NCI-H2029 (cell line): ENCODE data around the gene ZEB1.

Source experiments
- DNase-seq: peaks from one replicate; lab custom pipeline; 2025; lab: John Stamatoyannopoulos, UW

The ZEB1 gene

GRCh38 chr10:31318854-31319601, at the start of gene ZEB1:
ZEB1 (plus strand) TSS chr10:31319216; CDS start chr10:31319235, 19 bp downstream.
- DNase-seq, result peak; percentile 82

DNA sequence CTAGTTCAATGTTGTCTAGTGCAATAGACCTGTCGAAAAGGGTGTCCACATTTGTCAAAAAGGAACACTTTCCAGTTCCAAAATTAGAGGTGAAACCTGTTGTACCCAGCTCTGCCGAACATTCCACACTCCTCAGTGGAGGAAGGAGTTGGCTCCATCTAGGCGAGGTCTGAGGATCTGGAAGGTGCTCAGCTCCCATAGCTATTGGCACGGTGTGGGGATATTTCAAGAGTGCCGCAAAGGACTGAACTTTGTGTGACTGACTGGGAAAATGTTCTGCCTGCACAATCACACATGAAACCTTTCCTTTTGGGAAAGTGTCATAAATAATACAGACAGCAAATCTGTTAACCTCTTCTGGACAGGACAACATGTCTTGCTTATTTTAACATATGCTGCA, 48.1 kb upstream of the ZEB1 start:
- no peak for DNase-seq

DNA sequence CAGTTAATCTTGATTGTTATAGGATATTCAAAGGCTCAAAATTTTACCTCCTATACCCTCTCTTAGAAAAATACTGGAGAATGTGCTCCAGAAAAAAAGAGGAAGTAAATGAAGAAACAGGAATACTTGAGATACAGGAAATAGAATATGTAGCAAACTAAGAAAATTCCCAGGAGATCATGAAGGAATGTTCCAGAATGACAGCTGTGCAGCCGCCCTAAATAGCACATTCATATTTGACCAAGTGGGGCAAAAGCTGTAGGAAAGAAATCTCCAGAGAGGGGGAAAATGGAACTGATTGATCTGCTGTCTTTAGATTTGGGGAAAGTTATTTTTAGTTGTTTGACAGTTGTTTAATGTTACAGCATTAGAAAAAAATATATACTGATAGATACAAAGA, 46.2 kb upstream of the ZEB1 start:
- no peak for DNase-seq

DNA sequence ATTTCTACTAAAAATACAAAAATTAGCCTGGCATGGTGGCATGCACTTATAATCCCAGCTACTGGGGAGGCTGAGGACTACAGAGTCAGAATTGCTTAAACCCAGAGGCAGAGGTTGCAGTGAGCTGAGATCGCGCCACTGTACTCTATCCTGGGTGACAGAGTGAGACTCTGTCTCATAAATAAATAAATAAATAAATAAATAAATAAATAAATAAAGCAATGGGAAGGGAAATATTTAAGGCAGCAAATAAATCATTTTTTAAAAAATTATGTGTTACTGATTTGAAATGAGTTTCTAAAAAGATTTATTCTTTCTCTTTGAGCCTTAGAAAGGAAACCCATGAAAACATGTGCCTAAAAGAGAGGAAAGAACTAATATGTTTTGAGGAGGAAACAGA, 45.2 kb upstream of the ZEB1 start:
- no peak for DNase-seq

DNA sequence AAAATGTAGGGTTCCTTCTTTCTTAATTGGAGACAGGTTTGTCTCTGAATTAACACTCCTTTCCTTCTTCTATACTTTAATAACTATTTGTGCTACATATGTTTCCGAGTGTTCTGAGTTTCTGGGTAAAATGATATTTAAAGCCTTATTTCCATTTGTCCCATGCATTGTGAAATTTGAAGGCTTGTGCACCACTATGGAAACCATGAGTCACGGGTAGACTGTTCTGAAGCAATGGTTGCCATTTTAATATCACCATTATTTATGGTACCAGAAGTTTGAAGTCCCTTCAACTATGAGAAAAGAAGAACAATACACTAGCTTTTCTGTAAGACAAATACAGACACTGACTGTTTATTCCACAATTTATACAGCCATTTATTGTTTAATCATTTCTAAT, 44.7 kb upstream of the ZEB1 start:
- no peak for DNase-seq

GRCh38 chr10:31278279-31278941, 40.6 kb upstream of the ZEB1 start:
- no peak for DNase-seq

DNA sequence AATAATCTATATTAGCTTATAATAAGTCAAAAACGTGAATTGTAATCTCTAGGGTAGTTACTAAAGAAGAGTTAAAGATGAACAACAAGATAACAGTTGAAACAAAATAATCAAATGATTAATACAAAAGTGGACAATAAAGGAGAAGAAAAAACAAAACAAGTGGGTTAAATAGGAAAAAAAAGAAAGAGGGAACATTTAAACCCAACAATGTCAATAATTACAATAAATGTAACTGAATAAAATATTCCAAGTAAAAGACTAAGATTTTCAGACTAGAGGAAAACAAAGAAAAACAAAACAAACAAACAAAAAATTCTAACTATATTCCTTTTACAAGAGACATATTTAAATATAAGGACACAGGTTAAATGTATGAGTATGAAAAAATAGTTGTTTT, 38.0 kb upstream of the ZEB1 start:
- no peak for DNase-seq

DNA sequence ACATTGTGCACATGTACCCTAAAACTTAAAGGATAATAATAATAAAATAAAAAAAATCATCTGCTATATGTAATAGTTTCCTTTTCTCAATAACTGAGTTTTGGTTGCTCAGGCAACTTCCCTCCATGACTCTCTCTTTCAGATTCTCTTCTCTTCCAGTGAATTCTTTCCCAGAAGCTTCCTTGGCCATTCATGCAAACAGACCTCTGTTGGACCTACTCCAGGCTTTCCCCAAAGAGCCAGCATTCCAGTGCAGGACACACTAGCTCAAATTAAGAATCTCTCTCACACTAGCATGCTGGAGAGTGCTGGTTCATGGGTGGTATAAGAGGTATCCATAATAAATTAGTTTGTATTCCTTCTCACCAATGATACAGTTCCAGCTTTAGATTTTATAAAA, 31.0 kb upstream of the ZEB1 start:
- DNase-seq, result no peak

GRCh38 chr10:31288962-31289361, 30.1 kb upstream of the ZEB1 start:
- no peak for DNase-seq

- DNase-seq, result no peak
Measured at GRCh38 chr10:31290386-31290785, 28.6 kb upstream of the ZEB1 start.

GRCh38 chr10:31291123-31291522, 27.9 kb upstream of the ZEB1 start:
- DNase-seq, result no peak

- DNase-seq, result no peak
Measured at GRCh38 chr10:31294558-31294957, 24.5 kb upstream of the ZEB1 start.

- DNase-seq, result no peak
Measured at GRCh38 chr10:31296754-31297153, 22.3 kb upstream of the ZEB1 start.

- DNase-seq, result no peak
Measured at GRCh38 chr10:31299119-31299518, 19.9 kb upstream of the ZEB1 start.

GRCh38 chr10:31303212-31303611, 15.8 kb upstream of the ZEB1 start:
- DNase-seq, result no peak

GRCh38 chr10:31304291-31304970, 14.6 kb upstream of the ZEB1 start:
- no peak for DNase-seq

DNA sequence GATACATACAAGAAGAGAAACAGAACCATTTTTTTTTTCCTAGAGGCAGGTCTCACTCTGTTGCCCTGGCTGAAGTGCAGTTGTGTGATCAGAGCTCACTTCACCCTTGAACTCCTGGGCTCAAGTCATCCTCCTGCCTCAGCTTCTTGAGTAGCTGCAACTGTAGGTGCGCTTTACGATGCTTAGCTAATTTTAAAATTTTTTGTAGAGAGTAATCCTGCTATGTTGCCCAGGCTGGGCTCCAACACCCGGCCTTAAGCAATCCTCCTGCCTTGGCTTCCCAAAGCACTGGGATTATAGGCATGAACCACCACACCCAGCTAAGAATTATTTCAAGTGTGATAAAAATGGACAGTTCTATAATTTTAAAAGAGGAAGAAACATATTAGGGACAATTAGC, 5.6 kb upstream of the ZEB1 start:
- no peak for DNase-seq

DNA sequence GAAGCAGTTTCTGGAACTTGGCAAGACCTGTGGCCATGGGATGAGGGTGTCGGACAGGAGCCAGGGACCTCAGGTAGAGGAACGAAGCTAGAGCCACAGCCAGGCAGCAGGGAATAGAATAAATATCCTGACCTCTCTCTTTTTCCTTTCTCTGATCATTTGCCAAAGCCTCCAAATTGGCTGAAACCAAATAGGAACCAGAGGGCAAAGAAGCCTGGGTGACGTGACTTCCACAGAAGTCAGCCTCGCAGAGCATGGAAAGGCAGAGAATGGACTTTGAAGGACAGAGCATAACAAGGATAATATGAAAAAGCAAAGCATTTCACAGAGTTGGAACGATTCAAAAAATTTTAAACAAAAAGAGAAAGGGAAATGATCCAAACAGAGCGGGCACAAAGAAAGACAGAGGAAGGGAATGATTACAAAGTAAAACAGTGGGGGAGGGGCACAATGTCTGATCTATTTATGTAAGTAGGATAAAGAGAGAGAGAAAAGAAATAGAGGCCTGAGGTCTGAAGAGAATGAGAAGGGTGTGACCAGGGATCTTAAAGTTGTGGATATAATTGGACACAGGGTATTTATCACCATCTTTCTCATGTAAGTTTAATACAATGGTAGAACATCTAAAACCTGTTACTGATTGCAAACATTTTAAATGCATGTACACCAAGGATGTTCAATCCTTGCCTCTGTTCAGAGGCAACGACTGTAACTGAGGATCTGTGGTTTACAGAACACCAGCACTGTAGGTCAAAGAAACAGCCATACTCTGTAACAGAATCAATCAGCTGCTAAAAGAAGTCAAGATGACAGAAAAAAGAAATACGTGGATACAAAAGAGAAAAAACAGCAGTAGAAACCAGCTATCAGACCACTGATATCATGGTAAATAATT, 4.5 kb upstream of the ZEB1 start:
- DNase-seq, result no peak

DNA sequence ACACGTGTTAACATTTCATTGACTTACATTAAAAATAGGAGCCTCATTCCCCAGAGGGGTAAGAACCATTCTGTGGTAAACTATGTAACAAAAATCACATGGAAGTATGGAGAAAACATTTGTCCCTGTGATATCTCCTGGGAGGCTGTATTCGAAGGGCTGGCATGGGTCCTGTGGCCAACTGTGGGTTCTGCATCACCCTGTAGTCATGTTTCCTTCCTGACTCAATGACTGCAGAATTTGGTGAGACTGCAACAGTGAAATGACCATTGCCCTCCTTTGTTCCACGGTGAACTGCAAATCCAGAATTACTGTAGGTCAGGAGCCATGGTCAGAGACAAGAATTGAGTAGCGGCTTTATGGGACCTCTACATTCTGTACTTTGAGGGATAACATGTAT, 3.6 kb upstream of the ZEB1 start:
- no peak for DNase-seq

DNA sequence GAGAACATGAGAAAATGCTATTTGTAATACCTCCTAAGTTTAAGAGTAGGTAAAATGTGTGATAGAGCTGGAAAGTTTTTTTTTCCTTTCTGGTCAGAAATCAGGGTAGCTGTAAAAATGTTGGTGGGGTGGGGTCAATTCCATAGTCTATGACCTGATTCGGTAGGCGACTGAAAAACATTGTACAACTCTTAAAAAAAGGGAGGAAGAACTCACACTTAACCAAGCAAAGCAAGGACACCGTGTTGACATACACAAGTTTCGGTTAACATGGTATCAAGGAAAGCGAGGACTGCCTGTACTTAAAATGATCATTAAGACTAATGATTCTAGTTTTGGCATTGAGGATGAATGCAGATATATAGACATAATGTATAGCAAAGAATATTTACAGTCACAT, 1.8 kb upstream of the ZEB1 start:
- no peak for DNase-seq

DNA sequence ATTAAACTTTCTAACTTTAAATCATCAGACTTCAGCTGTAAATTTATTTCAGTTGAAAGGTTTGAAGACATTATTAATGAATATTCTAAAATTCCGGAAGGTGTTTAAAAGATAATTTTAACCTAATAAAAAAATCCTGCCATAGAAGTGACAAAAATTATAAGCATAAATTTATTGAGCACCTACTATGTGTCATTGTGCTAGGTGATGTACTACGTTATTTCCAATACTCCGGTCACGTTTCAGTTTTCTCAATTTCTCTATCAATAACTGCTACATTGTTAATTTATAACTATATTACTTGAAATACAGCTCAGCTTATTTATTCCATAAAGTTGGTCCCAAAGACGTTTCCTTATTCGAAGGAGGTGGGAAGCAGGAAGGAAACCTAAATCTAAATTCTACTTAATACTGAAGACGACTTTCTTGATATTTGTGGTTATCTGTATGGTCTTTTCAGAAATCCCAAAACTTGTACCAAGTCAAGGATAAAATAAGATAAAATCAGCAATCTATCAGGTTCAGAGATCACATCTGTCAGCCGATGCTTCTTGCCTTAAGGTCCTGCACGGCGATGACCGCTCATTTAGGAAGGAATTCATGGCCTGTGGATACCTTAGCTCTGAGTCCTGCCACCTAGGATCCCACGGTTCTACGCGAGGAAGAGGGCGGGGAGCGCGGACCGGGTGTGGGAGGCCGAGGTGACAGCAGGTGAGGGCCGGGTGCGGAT, 1.2 kb upstream of the ZEB1 start:
- DNase-seq, result no peak
